ENCODE data around the gene TFE3.

TFE3 gene

GRCh38 chrX:49070988-49071387, 27.8 kb upstream of the TFE3 start:
- Histone ChIP-seq H3K9ac (ENCODE audit: low read length) (no peak overlapping the region), H2BK12ac (ENCODE audit: low read length in 2 of 2) (no peak overlapping the region), H3K27me3 (ENCODE audit: control insufficient read depth in 1 of 2, insufficient read depth in 1 of 2, low read length in 2 of 2) (no peaks in the 10 kb centered on the region), H2BK120ac (ENCODE audit: low read depth, low read length) (no peak overlapping the region), H3K9me3 (ENCODE audit: control insufficient read depth, low read length) (no peaks in the 10 kb centered on the region), H4K91ac (ENCODE audit: low read length) (no peak overlapping the region), H2BK15ac (ENCODE audit: low read depth, poor library complexity, severe bottlenecking) (no peak overlapping the region), H3K4me1 (ENCODE audit: control insufficient read depth, insufficient read depth, low read depth, low read length) (peaks cover 9% of the 10 kb centered on the region), H2AK5ac (ENCODE audit: low read length, severe bottlenecking) (no peak overlapping the region), H3K18ac (ENCODE audit: low read depth in 1 of 2, low read length in 2 of 2) (no peak overlapping the region), H3K4me2 (ENCODE audit: low read length, poor library complexity, severe bottlenecking) (no peak overlapping the region), H2BK5ac (ENCODE audit: low read depth, low read length, poor library complexity, severe bottlenecking) (no peak overlapping the region), H3K27ac (ENCODE audit: low read length, poor library complexity, severe bottlenecking) (no peak overlapping the region), H3K4me3 (ENCODE audit: insufficient read depth in 1 of 2, low read depth in 1 of 2, low read length in 2 of 2) (no peak overlapping the region), H3K14ac (ENCODE audit: low read length in 2 of 2) (no peak overlapping the region), H3K79me1 (replicated peaks; ENCODE audit: low read length, poor library complexity, severe bottlenecking) (peaks cover 4% of the 10 kb centered on the region), H2AFZ (ENCODE audit: low read depth, low read length) (no peak overlapping the region), H4K8ac (ENCODE audit: low read length) (no peak overlapping the region), H3K4ac (ENCODE audit: low read depth in 1 of 2, low read length in 2 of 2) (no peak overlapping the region), H3K23ac (ENCODE audit: low read length in 2 of 2) (no peak overlapping the region), H3K36me3 (ENCODE audit: control insufficient read depth in 1 of 2, insufficient read depth in 2 of 2, low read depth in 1 of 2, low read length in 2 of 2) (peaks cover 15 to 52% of the 10 kb centered on the region in 2 experiments)
- no peak for DNase-seq
- WGBS: 100% methylated on average over 4 of the region's 4 CpGs

DNA sequence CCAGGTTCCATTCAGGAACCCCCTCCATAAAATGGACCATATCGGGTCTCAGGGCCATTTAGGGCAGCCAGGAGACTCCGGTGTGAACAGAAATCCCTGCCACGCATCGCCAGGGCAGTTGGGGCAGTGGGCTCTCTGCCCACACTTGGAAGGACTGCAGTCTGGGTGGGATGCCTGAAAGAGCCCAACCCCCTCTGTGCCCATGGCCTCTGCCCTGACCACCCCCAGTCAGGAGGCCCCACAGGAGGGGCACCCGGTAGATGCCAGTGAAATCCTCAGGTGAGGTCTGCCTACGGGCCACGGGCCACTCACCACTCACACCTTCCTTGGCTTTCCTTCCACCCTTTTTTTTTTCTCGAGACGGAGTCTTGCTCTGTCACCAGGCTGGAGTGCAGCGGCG, 25.9 kb upstream of the TFE3 start:
- 90% methylated on average over 10 of the region's 11 CpGs for WGBS
- Histone ChIP-seq H3K79me1 (replicated peaks; ENCODE audit: low read length, poor library complexity, severe bottlenecking) (peaks cover 6% of the 10 kb centered on the region), H2AK5ac (ENCODE audit: low read length, severe bottlenecking) (no peak overlapping the region), H2BK120ac (ENCODE audit: low read depth, low read length) (no peak overlapping the region), H4K8ac (ENCODE audit: low read length) (no peak overlapping the region), H2BK5ac (ENCODE audit: low read depth, low read length, poor library complexity, severe bottlenecking) (no peak overlapping the region), H3K14ac (ENCODE audit: low read length in 2 of 2) (no peak overlapping the region), H2AFZ (ENCODE audit: low read depth, low read length) (no peak overlapping the region), H2BK12ac (ENCODE audit: low read length in 2 of 2) (no peak overlapping the region), H3K27me3 (ENCODE audit: control insufficient read depth in 1 of 2, insufficient read depth in 1 of 2, low read length in 2 of 2) (no peaks in the 10 kb centered on the region), H3K4me2 (ENCODE audit: low read length, poor library complexity, severe bottlenecking) (no peak overlapping the region), H3K4me3 (ENCODE audit: insufficient read depth in 1 of 2, low read depth in 1 of 2, low read length in 2 of 2) (no peak overlapping the region), H3K4ac (ENCODE audit: low read depth in 1 of 2, low read length in 2 of 2) (no peak overlapping the region), H3K4me1 (ENCODE audit: control insufficient read depth, insufficient read depth, low read depth, low read length) (peaks cover 9% of the 10 kb centered on the region), H3K9ac (ENCODE audit: low read length) (no peak overlapping the region), H4K91ac (ENCODE audit: low read length) (no peak overlapping the region), H2BK15ac (ENCODE audit: low read depth, poor library complexity, severe bottlenecking) (no peak overlapping the region), H3K18ac (ENCODE audit: low read depth in 1 of 2, low read length in 2 of 2) (no peak overlapping the region), H3K23ac (ENCODE audit: low read length in 2 of 2) (no peak overlapping the region), H3K27ac (ENCODE audit: low read length, poor library complexity, severe bottlenecking) (no peak overlapping the region), H3K9me3 (ENCODE audit: control insufficient read depth, low read length) (no peaks in the 10 kb centered on the region), H3K36me3 (ENCODE audit: control insufficient read depth in 1 of 2, insufficient read depth in 2 of 2, low read depth in 1 of 2, low read length in 2 of 2) (peaks cover 10 to 57% of the 10 kb centered on the region in 2 experiments)
- DNase-seq: no peak

DNA sequence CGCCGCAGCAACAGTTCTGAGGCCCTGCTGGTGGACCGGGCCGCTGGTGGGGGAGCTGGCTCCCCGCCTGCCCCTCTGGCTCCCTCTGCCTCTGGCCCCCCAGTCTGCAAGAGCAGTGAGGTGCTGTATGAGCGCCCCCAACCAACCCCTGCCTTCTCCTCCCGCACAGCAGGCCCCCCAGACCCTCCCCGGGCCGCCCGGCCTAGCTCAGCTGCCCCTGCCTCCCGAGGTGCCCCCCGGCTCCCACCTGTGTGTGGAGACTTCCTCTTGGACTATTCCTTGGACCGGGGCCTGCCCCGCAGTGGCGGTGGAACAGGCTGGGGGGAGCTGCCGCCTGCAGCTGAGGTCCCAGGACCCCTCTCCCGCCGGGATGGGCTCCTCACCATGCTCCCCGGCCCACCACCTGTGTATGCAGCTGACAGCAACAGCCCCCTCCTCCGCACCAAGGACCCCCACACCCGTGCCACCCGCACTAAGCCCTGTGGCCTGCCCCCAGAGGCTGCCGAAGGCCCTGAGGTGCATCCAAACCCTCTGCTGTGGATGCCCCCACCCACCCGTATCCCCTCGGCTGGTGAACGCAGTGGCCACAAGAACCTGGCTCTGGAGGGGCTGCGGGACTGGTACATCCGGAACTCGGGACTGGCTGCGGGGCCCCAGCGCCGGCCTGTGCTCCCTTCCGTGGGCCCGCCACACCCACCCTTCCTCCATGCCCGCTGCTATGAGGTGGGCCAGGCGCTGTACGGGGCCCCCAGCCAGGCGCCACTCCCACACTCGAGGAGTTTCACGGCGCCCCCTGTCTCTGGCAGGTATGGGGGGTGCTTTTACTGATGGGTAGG, 24.3 kb upstream of the TFE3 start:
- WGBS: 98% methylated on average over 32 of the region's 41 CpGs
- Histone ChIP-seq H3K4me1 (ENCODE audit: control insufficient read depth, insufficient read depth, low read depth, low read length) (peaks cover 2% of the 10 kb centered on the region), H2BK5ac (ENCODE audit: low read depth, low read length, poor library complexity, severe bottlenecking) (no peak overlapping the region), H4K91ac (ENCODE audit: low read length) (no peak overlapping the region), H3K14ac (ENCODE audit: low read length in 2 of 2) (no peak overlapping the region), H3K4ac (ENCODE audit: low read depth in 1 of 2, low read length in 2 of 2) (no peak overlapping the region), H3K23ac (ENCODE audit: low read length in 2 of 2) (no peak overlapping the region), H4K8ac (ENCODE audit: low read length) (no peak overlapping the region), H2BK12ac (ENCODE audit: low read length in 2 of 2) (no peak overlapping the region), H3K27ac (ENCODE audit: low read length, poor library complexity, severe bottlenecking) (no peak overlapping the region), H3K4me3 (ENCODE audit: insufficient read depth in 1 of 2, low read depth in 1 of 2, low read length in 2 of 2) (no peak overlapping the region), H2BK15ac (ENCODE audit: low read depth, poor library complexity, severe bottlenecking) (no peak overlapping the region), H3K18ac (ENCODE audit: low read depth in 1 of 2, low read length in 2 of 2) (no peak overlapping the region), H2BK120ac (ENCODE audit: low read depth, low read length) (no peak overlapping the region), H2AK5ac (ENCODE audit: low read length, severe bottlenecking) (no peak overlapping the region), H3K79me1 (replicated peaks; ENCODE audit: low read length, poor library complexity, severe bottlenecking) (peaks cover 6% of the 10 kb centered on the region), H3K27me3 (ENCODE audit: control insufficient read depth in 1 of 2, insufficient read depth in 1 of 2, low read length in 2 of 2) (no peaks in the 10 kb centered on the region), H3K4me2 (ENCODE audit: low read length, poor library complexity, severe bottlenecking) (no peak overlapping the region), H2AFZ (ENCODE audit: low read depth, low read length) (no peak overlapping the region), H3K9me3 (ENCODE audit: control insufficient read depth, low read length) (no peaks in the 10 kb centered on the region), H3K9ac (ENCODE audit: low read length) (no peak overlapping the region), H3K36me3 (ENCODE audit: control insufficient read depth in 1 of 2, insufficient read depth in 2 of 2, low read depth in 1 of 2, low read length in 2 of 2) (peaks cover 10 to 65% of the 10 kb centered on the region in 2 experiments)
- no peak for DNase-seq

DNA sequence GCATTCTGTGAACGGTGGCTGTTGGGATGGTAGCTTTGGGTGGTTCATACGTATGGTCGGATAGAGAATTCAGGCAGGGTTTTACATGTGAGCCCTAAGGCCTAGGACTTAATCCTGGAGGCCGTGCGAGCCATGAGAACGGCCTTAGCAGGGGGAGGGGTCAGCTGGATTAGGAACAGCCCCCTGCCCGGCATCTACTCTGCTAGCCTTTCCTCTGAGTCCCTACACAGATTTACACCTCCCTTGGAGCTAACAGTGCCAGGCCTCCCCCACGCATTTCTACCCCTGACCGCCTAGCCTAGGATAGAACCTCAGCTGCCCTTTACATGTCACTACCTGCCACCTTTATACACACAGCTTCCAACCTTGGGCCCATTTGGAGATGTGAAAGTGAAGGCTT, 23.5 kb upstream of the TFE3 start:
- no peak overlapping the region for H3K18ac ChIP-seq (ENCODE audit: low read depth in 1 of 2, low read length in 2 of 2)
- no peak overlapping the region for H4K91ac ChIP-seq (ENCODE audit: low read length)
- no peak overlapping the region for H2AK5ac ChIP-seq (ENCODE audit: low read length, severe bottlenecking)
- H3K4me2 ChIP-seq (ENCODE audit: low read length, poor library complexity, severe bottlenecking): no peak overlapping the region
- no peak overlapping the region for H3K4me3 ChIP-seq (ENCODE audit: insufficient read depth in 1 of 2, low read depth in 1 of 2, low read length in 2 of 2)
- no peaks in the 10 kb centered on the region for H3K9me3 ChIP-seq (ENCODE audit: control insufficient read depth, low read length)
- H3K79me1 ChIP-seq (replicated peaks; ENCODE audit: low read length, poor library complexity, severe bottlenecking): peaks cover 10% of the 10 kb centered on the region
- H3K14ac ChIP-seq (ENCODE audit: low read length in 2 of 2): no peak overlapping the region
- no peaks in the 10 kb centered on the region for H3K4me1 ChIP-seq (ENCODE audit: control insufficient read depth, insufficient read depth, low read depth, low read length)
- H2AFZ ChIP-seq (ENCODE audit: low read depth, low read length): no peak overlapping the region
- H2BK120ac ChIP-seq (ENCODE audit: low read depth, low read length): no peak overlapping the region
- H3K27ac ChIP-seq (ENCODE audit: low read length, poor library complexity, severe bottlenecking): no peak overlapping the region
- H3K23ac ChIP-seq (ENCODE audit: low read length in 2 of 2): no peak overlapping the region
- no peak overlapping the region for H2BK5ac ChIP-seq (ENCODE audit: low read depth, low read length, poor library complexity, severe bottlenecking)
- no peak overlapping the region for H3K4ac ChIP-seq (ENCODE audit: low read depth in 1 of 2, low read length in 2 of 2)
- DNase-seq: no peak
- H2BK15ac ChIP-seq (ENCODE audit: low read depth, poor library complexity, severe bottlenecking): no peak overlapping the region
- peaks cover 10 to 65% of the 10 kb centered on the region in 2 experiments for H3K36me3 ChIP-seq (ENCODE audit: control insufficient read depth in 1 of 2, insufficient read depth in 2 of 2, low read depth in 1 of 2, low read length in 2 of 2)
- H2BK12ac ChIP-seq (ENCODE audit: low read length in 2 of 2): no peak overlapping the region
- H3K9ac ChIP-seq (ENCODE audit: low read length): no peak overlapping the region
- no peaks in the 10 kb centered on the region for H3K27me3 ChIP-seq (ENCODE audit: control insufficient read depth in 1 of 2, insufficient read depth in 1 of 2, low read length in 2 of 2)
- WGBS: 100% methylated on average over 4 of the region's 9 CpGs
- no peak overlapping the region for H4K8ac ChIP-seq (ENCODE audit: low read length)

All from mesenchymal stem cell (in vitro differentiated cells and primary cell).